Activated CD4-positive, alpha-beta T cell treated with anti-CD3 and anti-CD28 coated beads for 36 hours (primary cell): Measurements from ENCODE around the gene METTL25B. TPM values are rescaled to one million over a fixed set of nuclear protein-coding genes. Genes with fewer than 3 reads are reported as not detected.

Source experiments
- ATAC-seq: fragments of 200-7000 bp; cut with Tn5 transposase; one replicate; pipeline ENCODE4 v1.10.0; 2021; ENCODE audit warnings: mild to moderate bottlenecking, moderate library complexity
- CTCF ChIA-PET: fragments of 350-600 bp; sonication (Branson Sonifier 250); formaldehyde crosslinking; loops from one replicate; lab custom pipeline; 2021; ENCODE audit warnings: antibody characterized with exemption; lab: Charles Lee
- POLR2A ChIA-PET: fragments of 350-600 bp; sonication (Branson Sonifier 250); formaldehyde crosslinking; loops from one replicate; lab custom pipeline; 2021; ENCODE audit warnings: antibody characterized with exemption, inconsistent platforms; lab: Charles Lee
- DNase-seq: peaks from one replicate; pipeline ENCODE4 v3.0.0-alpha.2; 2020
- H3K27ac Mint-ChIP-seq: one replicate; pipeline ENCODE4 v1.8.0; 2021; ENCODE audit warnings: mixed read lengths
- H3K27me3 Mint-ChIP-seq: one replicate; pipeline ENCODE4 v1.8.0; 2021; ENCODE audit warnings: mixed read lengths
- H3K36me3 Mint-ChIP-seq: one replicate; pipeline ENCODE4 v1.8.0; 2021; ENCODE audit warnings: low read depth, mixed read lengths
- H3K4me1 Mint-ChIP-seq: one replicate; pipeline ENCODE4 v1.8.0; 2021; ENCODE audit warnings: mixed read lengths
- H3K4me3 Mint-ChIP-seq: one replicate; pipeline ENCODE4 v1.8.0; 2021; ENCODE audit warnings: mild to moderate bottlenecking, moderate library complexity, mixed read lengths
- H3K9me3 Mint-ChIP-seq: one replicate; pipeline ENCODE4 v1.8.0; 2021; ENCODE audit warnings: low read depth, mixed read lengths
- intact Hi-C, 2 experiments: fragments of 100-400 bp; cut with DNase I in 1 of 2; cut with micrococcal nuclease in 1 of 2; formaldehyde crosslinking; loops; one replicate each; pipeline versions ENCODE4 v1.14.2 to v1.15.1; 2022 to 2024; cut with DNase I, micrococcal nuclease
- total RNA-seq, 2 experiments: library from RNA; stranded (reverse); gene quantifications; one replicate each; pipeline ENCODE4 v1.2.3, GENCODE V29; 2021

The METTL25B gene
- total RNA-seq, 2 experiments from 2014 or later = 31.0 to 40.5 TPM

DNA sequence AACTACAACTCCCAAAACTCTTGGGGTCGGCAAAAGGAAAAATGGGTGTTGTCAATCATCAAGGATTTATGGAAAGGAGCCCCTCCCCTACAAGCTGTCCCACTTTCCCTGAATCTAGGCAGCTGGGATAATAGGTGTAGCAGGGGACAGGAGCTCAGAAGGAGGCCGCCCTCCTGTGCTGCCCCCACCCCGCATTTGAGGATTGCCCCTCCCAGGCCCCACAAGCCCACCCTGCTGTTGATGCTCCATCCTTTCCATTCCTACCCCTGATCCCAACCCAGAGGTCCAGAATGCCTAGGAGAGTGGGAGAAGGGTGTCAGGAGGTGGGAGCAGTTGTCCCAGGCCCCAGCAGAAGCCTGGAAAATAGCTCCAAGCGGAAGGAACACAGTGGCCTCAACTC lies 14.5 kb downstream of the METTL25B start:
- DNase-seq (no peak), ATAC-seq (no peak)
- Mint-ChIP-seq H3K9me3 (no peaks in the 10 kb centered on the region), H3K36me3 (peaks cover 72% of the 10 kb centered on the region), H3K27ac (peak overlapping the region; percentile 94), H3K27me3 (no peaks in the 10 kb centered on the region), H3K4me1 (peaks cover 66% of the 10 kb centered on the region), H3K4me3 (peak overlapping the region; percentile 10)
- ChIA-PET CTCF (interaction anchor here (2.8 to 4.7 kb wide), 3 partner anchors 9 to 24 kb away, joined by 19 to 73 read pairs (median 21); partner anchors contain the start of genes HDGF, ISG20L2, METTL25B and PRCC), POLR2A (interaction anchor here (0.9 to 1.1 kb wide), 2 partner anchors 9 to 25 kb away, joined by 3 to 4 read pairs; partner anchors contain the start of genes HDGF and PRCC)
- intact Hi-C loops = loop anchor here in 1 of 2 experiments (5.0 to 10.0 kb wide), 2 partner anchors 394 to 888 kb away; partner anchors contain the start of genes ETV3, GON4L and SYT11

DNA sequence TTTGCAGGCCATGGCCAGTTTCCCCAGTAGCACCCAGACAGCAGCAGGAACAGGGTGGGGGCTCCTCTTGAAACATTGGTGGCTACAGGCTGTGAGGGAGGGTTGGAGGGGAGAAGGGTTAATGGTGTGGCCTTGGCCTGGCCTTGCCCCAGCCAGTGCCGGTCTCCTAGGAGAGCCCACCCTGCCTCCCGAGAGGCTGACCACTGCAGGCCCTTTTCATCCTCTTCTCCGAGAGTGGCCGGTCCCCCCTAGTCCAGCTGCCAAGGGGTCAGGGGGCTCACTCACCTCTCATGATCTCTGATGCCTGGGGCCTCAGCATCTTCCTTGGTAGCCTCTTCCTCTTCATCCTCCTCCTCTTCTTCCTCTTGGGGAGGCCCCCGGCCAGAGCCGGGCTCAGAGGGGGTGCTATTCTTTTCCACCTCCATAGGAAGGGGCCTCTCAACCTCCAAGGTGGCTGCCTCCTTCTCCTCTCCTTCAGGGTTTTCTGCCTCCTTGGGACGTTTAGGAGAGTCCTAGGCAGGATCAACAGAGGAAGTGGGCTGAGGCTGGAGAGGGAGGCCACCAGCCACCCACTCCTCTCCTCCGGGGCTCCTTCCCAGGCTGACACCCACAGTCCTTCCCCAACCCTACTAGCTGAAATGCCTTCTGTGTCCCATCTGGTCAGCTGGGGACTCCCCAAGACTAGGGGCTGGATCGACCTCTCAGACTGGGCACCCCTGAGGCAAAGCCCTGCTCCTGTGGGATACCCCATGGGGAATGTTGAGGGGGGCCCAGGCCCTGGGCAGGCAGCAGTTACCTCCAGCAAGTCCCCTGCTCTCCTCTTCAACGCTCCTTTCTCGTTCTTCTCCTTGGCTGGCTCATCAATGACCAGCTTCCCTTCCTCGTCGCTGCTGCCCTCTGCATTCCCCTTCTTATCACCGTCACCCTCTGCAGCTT lies 15.4 kb downstream of the METTL25B start:
- intact Hi-C loops = loop anchor here in 1 of 2 experiments (5.0 to 10.0 kb wide), 2 partner anchors 394 to 889 kb away; partner anchors contain the start of genes ETV3, GON4L and SYT11
- no peak for DNase-seq
- H3K9me3 Mint-ChIP-seq = no peaks in the 10 kb centered on the region

GRCh38 chr1:156744344-156744743 lies 16.1 kb downstream of the METTL25B start:
- CTCF ChIA-PET = no interaction called here
- no peak for DNase-seq
- H3K4me3 Mint-ChIP-seq = no peak overlapping the region
- no peak for ATAC-seq
- H3K27me3 Mint-ChIP-seq = no peaks in the 10 kb centered on the region
- peaks cover 71% of the 10 kb centered on the region for H3K4me1 Mint-ChIP-seq
- peak overlapping the region; percentile 27 for H3K27ac Mint-ChIP-seq
- POLR2A ChIA-PET = interaction anchor here (0.8 kb wide), 1 partner anchor 8 kb away, joined by 3 read pairs; no protein-coding TSS in a partner anchor
- intact Hi-C loops = loop anchor here in 1 of 2 experiments (5.0 to 10.0 kb wide), 2 partner anchors 393 to 890 kb away; partner anchors contain the start of genes ETV3, GON4L and SYT11
- no peaks in the 10 kb centered on the region for H3K9me3 Mint-ChIP-seq
- H3K36me3 Mint-ChIP-seq = peaks cover 70% of the 10 kb centered on the region

More for the DNA sequence above, 15.4 kb downstream of the METTL25B start:
- CTCF ChIA-PET = interaction anchor here (2.8 to 4.7 kb wide), 3 partner anchors 8 to 24 kb away, joined by 19 to 73 read pairs (median 21); partner anchors contain the start of genes HDGF, ISG20L2, METTL25B and PRCC
- peak overlapping the region; percentile 10 for H3K4me3 Mint-ChIP-seq
- H3K27ac Mint-ChIP-seq = peak overlapping the region; percentile 94
- ATAC-seq = no peak
- H3K36me3 Mint-ChIP-seq = peaks cover 69% of the 10 kb centered on the region
- H3K27me3 Mint-ChIP-seq = no peaks in the 10 kb centered on the region
- peaks cover 72% of the 10 kb centered on the region for H3K4me1 Mint-ChIP-seq
- POLR2A ChIA-PET = interaction anchor here (0.8 to 1.1 kb wide), 2 partner anchors 9 to 24 kb away, joined by 3 to 4 read pairs; partner anchors contain the start of gene PRCC

DNA sequence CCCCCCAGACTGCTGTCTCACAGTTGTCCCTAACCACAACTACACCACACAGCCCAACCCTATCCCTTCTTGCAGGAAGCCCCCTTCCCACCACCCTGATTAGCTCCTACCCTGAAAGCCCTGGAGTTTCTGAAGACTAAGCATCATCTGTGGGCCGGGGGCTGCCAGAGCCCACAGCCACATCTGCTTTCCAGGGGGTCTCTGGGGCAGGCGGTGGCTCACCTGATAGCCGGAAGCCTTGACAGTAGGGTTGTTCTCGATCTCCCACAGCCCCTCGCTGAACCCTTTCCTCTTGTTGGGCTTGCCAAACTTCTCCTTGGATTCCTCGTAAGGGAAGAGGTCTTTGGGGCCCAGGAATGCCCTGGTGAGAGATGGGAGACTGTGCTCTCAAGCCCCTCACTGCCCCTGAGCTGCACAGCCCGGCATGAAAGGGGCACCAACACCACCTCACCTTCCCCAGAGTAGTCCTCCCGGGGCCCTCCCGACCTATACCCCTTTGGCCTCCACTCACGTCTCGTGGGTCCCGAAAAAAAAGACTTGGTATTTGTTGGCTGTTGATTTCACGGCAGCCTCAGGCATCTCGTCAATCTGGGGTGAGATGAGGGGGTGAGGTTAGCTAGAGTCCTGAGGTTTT lies 16.6 kb downstream of the METTL25B start:
- intact Hi-C loops = loop anchor here in 1 of 2 experiments (5.0 to 10.0 kb wide), 2 partner anchors 392 to 890 kb away; partner anchors contain the start of genes ETV3, GON4L and SYT11
- DNase-seq (no peak), ATAC-seq (no peak)
- ChIA-PET POLR2A (no interaction called here), CTCF (interaction anchor here (1.6 kb wide), 1 partner anchor 22 kb away, joined by 3 read pairs; the partner anchor contains the start of gene PRCC)
- Mint-ChIP-seq H3K27me3 (no peaks in the 10 kb centered on the region), H3K4me1 (peaks cover 69% of the 10 kb centered on the region), H3K36me3 (peaks cover 74% of the 10 kb centered on the region), H3K27ac (peak overlapping the region; percentile 27), H3K4me3 (no peak overlapping the region), H3K9me3 (no peaks in the 10 kb centered on the region)

GRCh38 chr1:156745881-156746280 lies 17.6 kb downstream of the METTL25B start:
- DNase-seq (no peak), ATAC-seq (no peak)
- Mint-ChIP-seq H3K4me3 (peak overlapping the region; percentile 98), H3K4me1 (peaks cover 66% of the 10 kb centered on the region), H3K9me3 (no peaks in the 10 kb centered on the region), H3K27ac (peak overlapping the region; percentile 88), H3K27me3 (no peaks in the 10 kb centered on the region), H3K36me3 (peaks cover 77% of the 10 kb centered on the region)
- intact Hi-C loops = loop anchor here in 1 of 2 experiments (10.0 kb wide), 1 partner anchor 891 kb away; the partner anchor contains the start of genes GON4L and SYT11
- ChIA-PET POLR2A (no interaction called here), CTCF (interaction anchor here (1.0 to 1.6 kb wide), 2 partner anchors 21 to 115 kb away, joined by 3 read pairs; partner anchors contain the start of genes NTRK1 and PRCC)

DNA sequence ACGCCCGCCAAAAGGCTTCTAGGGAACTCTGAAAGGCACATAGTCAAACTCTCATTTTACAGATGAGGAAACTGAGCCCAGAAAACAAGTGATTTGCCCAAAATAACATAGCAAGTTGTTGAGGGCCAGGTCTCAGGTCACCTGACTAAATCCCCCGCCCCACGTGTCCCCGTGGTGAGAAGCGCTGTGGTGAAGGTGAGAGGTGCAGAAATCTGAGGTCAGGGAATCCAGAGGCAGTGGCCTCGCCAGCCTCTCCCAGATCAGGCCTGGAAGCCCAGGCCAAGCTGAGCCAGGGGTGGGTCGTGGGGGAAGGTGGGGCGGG lies 18.1 kb downstream of the METTL25B start:
- Mint-ChIP-seq H3K27me3 (no peaks in the 10 kb centered on the region), H3K36me3 (peaks cover 72% of the 10 kb centered on the region), H3K4me1 (peaks cover 64% of the 10 kb centered on the region), H3K9me3 (no peaks in the 10 kb centered on the region), H3K27ac (peak overlapping the region; percentile 88), H3K4me3 (peak overlapping the region; percentile 98)
- intact Hi-C loops = loop anchor here in 1 of 2 experiments (10.0 kb wide), 1 partner anchor 892 kb away; the partner anchor contains the start of genes GON4L and SYT11
- POLR2A ChIA-PET = no interaction called here
- ATAC-seq = no peak
- no peak for DNase-seq
- CTCF ChIA-PET = interaction anchor here (1.0 to 1.6 kb wide), 2 partner anchors 21 to 114 kb away, joined by 3 read pairs; partner anchors contain the start of genes NTRK1 and PRCC

- Mint-ChIP-seq H3K4me1 (peaks cover 57% of the 10 kb centered on the region), H3K9me3 (no peaks in the 10 kb centered on the region), H3K36me3 (peaks cover 67% of the 10 kb centered on the region), H3K27ac (peak overlapping the region; percentile 96), H3K4me3 (peak overlapping the region; percentile 98), H3K27me3 (no peaks in the 10 kb centered on the region)
- intact Hi-C loops = loop anchor here in 1 of 2 experiments (10.0 kb wide), 1 partner anchor 892 kb away; the partner anchor contains the start of genes GON4L and SYT11
- DNase-seq = peak; percentile 82
- ChIA-PET POLR2A (interaction anchor here (0.6 to 0.7 kb wide), 2 partner anchors 19 to 25 kb away, joined by 3 to 5 read pairs; partner anchors contain the start of genes ISG20L2 and METTL25B), CTCF (interaction anchor here (1.2 to 1.8 kb wide), 2 partner anchors 19 to 21 kb away, joined by 4 to 13 read pairs; partner anchors contain the start of genes ISG20L2 and METTL25B)
- no peak for ATAC-seq
These were observed 18.7 kb downstream of the METTL25B start for GRCh38 chr1:156746728-156747631.

DNA sequence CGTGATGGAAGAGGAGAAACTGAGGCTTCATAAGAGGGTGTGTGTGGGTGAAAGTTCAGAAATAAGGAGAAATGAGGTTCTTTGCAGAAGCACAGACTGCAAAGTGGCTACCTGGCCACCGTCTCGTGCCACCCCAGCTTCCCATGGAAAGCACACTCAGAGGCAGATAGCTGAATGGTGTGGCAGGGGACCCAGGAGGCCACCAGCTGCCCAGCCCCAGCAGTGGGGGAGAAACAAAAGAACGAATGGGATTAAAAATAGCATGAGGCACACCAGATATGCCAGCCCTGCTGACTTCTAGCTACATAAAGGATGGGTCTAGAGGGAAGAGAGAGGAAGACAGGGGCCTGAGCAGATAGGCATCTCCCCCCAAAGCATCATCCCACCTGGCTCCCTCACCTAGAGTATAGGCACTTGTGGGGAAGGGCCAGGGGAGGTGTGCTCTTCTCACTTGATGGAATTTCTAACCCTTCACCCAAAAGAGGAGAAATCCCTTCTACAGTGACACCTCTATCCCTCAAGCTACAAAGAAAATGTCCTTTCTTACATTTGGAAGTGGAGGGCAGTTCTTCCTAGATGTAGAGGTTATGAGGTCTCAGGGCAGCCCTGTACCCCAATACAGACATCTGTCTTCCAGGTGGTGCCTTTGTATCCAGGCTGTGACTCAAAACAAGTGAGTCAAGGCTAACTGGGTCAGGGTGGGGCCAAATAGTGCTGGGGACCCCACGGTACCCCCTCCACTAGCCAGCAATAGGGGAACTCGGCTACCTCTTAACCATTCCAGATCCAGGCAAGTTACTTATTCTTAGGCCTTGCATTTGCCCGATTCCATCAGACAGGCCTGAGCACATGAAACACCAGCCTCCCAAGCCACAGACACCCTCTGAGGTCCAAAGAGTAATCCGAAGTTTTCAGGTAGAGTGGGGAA lies 19.7 kb downstream of the METTL25B start:
- Mint-ChIP-seq H3K27ac (peak overlapping the region; percentile 96), H3K27me3 (no peaks in the 10 kb centered on the region), H3K4me1 (peaks cover 51% of the 10 kb centered on the region), H3K4me3 (peak overlapping the region; percentile 98), H3K9me3 (no peaks in the 10 kb centered on the region), H3K36me3 (peaks cover 59% of the 10 kb centered on the region)
- CTCF ChIA-PET = interaction anchor here (0.6 to 1.8 kb wide), 5 partner anchors 18 to 388 kb away, joined by 3 to 13 read pairs (median 4); partner anchors contain the start of genes ISG20L2 and METTL25B
- DNase-seq (no peak), ATAC-seq (no peak)
- intact Hi-C loops = loop anchor here in 1 of 2 experiments (10.0 kb wide), 1 partner anchor 893 kb away; the partner anchor contains the start of genes GON4L and SYT11
- POLR2A ChIA-PET = interaction anchor here (0.5 kb wide), 1 partner anchor 110 kb away, joined by 3 read pairs; no protein-coding TSS in a partner anchor
